ENCODE measurements around the gene FGF1.

The FGF1 gene

DNA sequence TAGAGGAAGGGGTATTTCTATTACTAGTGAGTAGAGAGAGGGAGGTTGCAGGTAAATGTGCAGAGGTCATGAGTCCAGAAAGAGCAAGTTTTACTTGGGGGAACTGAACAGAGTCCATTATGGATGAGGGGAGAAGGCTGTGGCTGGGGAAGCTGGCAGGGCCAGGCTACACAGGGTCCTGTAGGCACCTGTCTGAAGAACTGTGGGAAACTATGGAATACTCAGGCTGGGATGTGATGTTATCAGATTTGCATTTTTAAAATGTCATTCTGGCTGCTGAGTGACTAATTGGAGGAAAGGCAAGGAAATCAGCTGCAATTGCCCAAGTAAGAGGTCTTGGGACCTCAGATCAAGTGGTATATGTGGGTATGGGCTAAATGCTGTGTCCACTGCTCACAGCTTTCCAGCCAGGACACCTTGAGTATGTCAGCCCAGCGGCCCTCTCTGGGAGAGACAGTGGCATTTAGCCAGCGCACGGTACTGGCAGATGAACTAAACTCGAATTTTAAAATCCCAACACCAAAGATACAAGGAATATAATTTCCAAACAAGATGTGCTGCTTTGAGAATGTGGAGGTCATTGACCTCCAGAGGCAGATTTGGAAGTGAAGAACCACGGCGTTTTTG lies 49.1 kb downstream of the FGF1 start:
- Histone ChIP-seq H4K91ac (ENCODE audit: low read length) (no peak overlapping the region), H3K4ac (ENCODE audit: low read depth in 1 of 2, low read length in 2 of 2) (no peak overlapping the region), H3K23ac (ENCODE audit: low read length in 2 of 2) (no peak overlapping the region), H3K14ac (ENCODE audit: low read length in 2 of 2) (no peak overlapping the region), H3K4me1 (ENCODE audit: control insufficient read depth, insufficient read depth, low read depth, low read length) (no peaks in the 10 kb centered on the region), H3K36me3 (ENCODE audit: control insufficient read depth in 1 of 2, insufficient read depth in 2 of 2, low read depth in 1 of 2, low read length in 2 of 2) (no peaks in the 10 kb centered on the region), H2BK5ac (ENCODE audit: low read depth, low read length, poor library complexity, severe bottlenecking) (no peak overlapping the region), H3K4me2 (ENCODE audit: low read length, poor library complexity, severe bottlenecking) (no peak overlapping the region), H3K79me1 (replicated peaks; ENCODE audit: low read length, poor library complexity, severe bottlenecking) (no peaks in the 10 kb centered on the region), H3K4me3 (ENCODE audit: insufficient read depth in 1 of 2, low read depth in 1 of 2, low read length in 2 of 2) (no peak overlapping the region), H2BK120ac (ENCODE audit: low read depth, low read length) (no peak overlapping the region), H2AK5ac (ENCODE audit: low read length, severe bottlenecking) (no peak overlapping the region), H2BK12ac (ENCODE audit: low read length in 2 of 2) (no peak overlapping the region), H3K9ac (ENCODE audit: low read length) (no peak overlapping the region), H4K8ac (ENCODE audit: low read length) (no peak overlapping the region), H3K18ac (ENCODE audit: low read depth in 1 of 2, low read length in 2 of 2) (peak overlapping the region in 1 of 2 experiments; percentile 34), H2AFZ (ENCODE audit: low read depth, low read length) (no peak overlapping the region), H2BK15ac (ENCODE audit: low read depth, poor library complexity, severe bottlenecking) (no peak overlapping the region), H3K9me3 (ENCODE audit: control insufficient read depth, low read length) (no peaks in the 10 kb centered on the region), H3K27ac (ENCODE audit: low read length, poor library complexity, severe bottlenecking) (no peak overlapping the region), H3K27me3 (ENCODE audit: control insufficient read depth in 1 of 2, insufficient read depth in 1 of 2, low read length in 2 of 2) (no peaks in the 10 kb centered on the region)
- no peak for DNase-seq
- WGBS = 85% methylated on average over 3 of the region's 6 CpGs

DNA sequence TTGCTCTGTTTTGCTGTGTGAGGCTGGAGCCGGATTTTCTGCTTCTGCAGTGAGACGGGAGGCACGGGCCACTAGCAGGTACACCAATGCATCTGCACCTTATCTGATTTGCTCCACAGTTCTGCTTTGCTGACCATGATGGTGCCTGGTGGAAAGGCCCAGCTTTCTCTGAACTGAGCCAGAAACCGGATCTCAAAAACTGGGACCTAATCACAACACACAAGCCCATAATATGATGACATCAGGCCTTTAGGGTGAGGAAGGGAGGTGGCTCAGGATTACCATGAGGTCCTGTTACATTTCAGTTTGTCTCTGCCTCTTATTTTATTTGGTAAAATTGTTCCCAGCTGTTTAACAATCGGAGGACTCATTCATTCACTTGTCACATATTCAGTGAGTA lies 49.8 kb downstream of the FGF1 start:
- Histone ChIP-seq H3K14ac (ENCODE audit: low read length in 2 of 2) (no peak overlapping the region), H3K4me2 (ENCODE audit: low read length, poor library complexity, severe bottlenecking) (no peak overlapping the region), H2BK5ac (ENCODE audit: low read depth, low read length, poor library complexity, severe bottlenecking) (no peak overlapping the region), H2AK5ac (ENCODE audit: low read length, severe bottlenecking) (no peak overlapping the region), H3K4me3 (ENCODE audit: insufficient read depth in 1 of 2, low read depth in 1 of 2, low read length in 2 of 2) (no peak overlapping the region), H2BK15ac (ENCODE audit: low read depth, poor library complexity, severe bottlenecking) (no peak overlapping the region), H3K27me3 (ENCODE audit: control insufficient read depth in 1 of 2, insufficient read depth in 1 of 2, low read length in 2 of 2) (no peaks in the 10 kb centered on the region), H3K27ac (ENCODE audit: low read length, poor library complexity, severe bottlenecking) (no peak overlapping the region), H3K79me1 (replicated peaks; ENCODE audit: low read length, poor library complexity, severe bottlenecking) (no peaks in the 10 kb centered on the region), H3K9me3 (ENCODE audit: control insufficient read depth, low read length) (no peaks in the 10 kb centered on the region), H3K9ac (ENCODE audit: low read length) (no peak overlapping the region), H3K18ac (ENCODE audit: low read depth in 1 of 2, low read length in 2 of 2) (no peak overlapping the region), H4K91ac (ENCODE audit: low read length) (no peak overlapping the region), H2BK12ac (ENCODE audit: low read length in 2 of 2) (no peak overlapping the region), H3K23ac (ENCODE audit: low read length in 2 of 2) (no peak overlapping the region), H4K8ac (ENCODE audit: low read length) (no peak overlapping the region), H3K4ac (ENCODE audit: low read depth in 1 of 2, low read length in 2 of 2) (no peak overlapping the region), H3K36me3 (ENCODE audit: control insufficient read depth in 1 of 2, insufficient read depth in 2 of 2, low read depth in 1 of 2, low read length in 2 of 2) (no peaks in the 10 kb centered on the region), H2BK120ac (ENCODE audit: low read depth, low read length) (no peak overlapping the region), H2AFZ (ENCODE audit: low read depth, low read length) (no peak overlapping the region), H3K4me1 (ENCODE audit: control insufficient read depth, insufficient read depth, low read depth, low read length) (no peaks in the 10 kb centered on the region)
- 86% methylated on average over 3 of the region's 5 CpGs for WGBS
- DNase-seq = no peak

DNA sequence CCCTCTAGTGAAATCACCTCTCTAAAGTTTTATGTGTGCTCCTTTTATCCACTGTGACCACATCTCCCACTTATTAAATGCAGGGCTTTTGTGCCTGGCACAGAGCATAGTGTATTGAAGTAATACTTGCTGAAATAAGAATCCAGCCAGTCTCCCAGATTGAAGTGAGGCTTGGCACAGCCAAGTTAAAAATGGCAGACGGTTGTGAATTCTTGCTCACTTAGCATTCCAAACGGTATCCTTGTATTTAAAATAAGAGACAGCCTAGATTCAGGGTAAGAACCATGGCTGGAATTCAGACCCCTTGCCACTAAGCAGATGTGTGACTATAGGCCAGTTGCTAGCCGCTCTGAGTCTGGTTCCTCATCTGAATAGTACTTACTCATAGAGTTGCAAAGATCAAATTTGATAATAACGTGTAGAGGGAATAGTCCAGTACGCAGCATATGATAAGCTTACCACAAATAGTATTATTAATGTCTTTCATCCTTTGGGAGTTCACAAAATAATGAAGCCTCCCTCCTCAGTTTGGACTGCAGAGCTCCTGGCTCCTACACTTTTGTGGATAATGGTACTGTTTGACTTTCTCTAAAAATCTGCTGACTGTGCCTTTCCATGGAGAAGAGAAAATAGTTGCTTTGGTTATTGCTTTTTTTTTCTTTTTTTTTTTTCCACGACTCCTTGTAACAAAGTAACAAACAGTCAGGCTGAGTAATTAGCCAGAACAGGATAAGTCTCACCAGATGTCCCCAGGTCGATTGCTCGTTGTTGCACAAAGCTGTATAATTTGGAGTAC lies 51.5 kb downstream of the FGF1 start:
- Histone ChIP-seq H3K27me3 (ENCODE audit: control insufficient read depth in 1 of 2, insufficient read depth in 1 of 2, low read length in 2 of 2) (no peaks in the 10 kb centered on the region), H3K9me3 (ENCODE audit: control insufficient read depth, low read length) (no peaks in the 10 kb centered on the region), H2BK120ac (ENCODE audit: low read depth, low read length) (no peak overlapping the region), H3K4ac (ENCODE audit: low read depth in 1 of 2, low read length in 2 of 2) (no peak overlapping the region), H3K23ac (ENCODE audit: low read length in 2 of 2) (no peak overlapping the region), H3K4me1 (ENCODE audit: control insufficient read depth, insufficient read depth, low read depth, low read length) (no peaks in the 10 kb centered on the region), H3K4me2 (ENCODE audit: low read length, poor library complexity, severe bottlenecking) (no peak overlapping the region), H4K8ac (ENCODE audit: low read length) (no peak overlapping the region), H3K36me3 (ENCODE audit: control insufficient read depth in 1 of 2, insufficient read depth in 2 of 2, low read depth in 1 of 2, low read length in 2 of 2) (no peaks in the 10 kb centered on the region), H3K14ac (ENCODE audit: low read length in 2 of 2) (no peak overlapping the region), H2BK12ac (ENCODE audit: low read length in 2 of 2) (no peak overlapping the region), H2AK5ac (ENCODE audit: low read length, severe bottlenecking) (no peak overlapping the region), H3K79me1 (replicated peaks; ENCODE audit: low read length, poor library complexity, severe bottlenecking) (no peaks in the 10 kb centered on the region), H2BK5ac (ENCODE audit: low read depth, low read length, poor library complexity, severe bottlenecking) (no peak overlapping the region), H3K27ac (ENCODE audit: low read length, poor library complexity, severe bottlenecking) (no peak overlapping the region), H3K4me3 (ENCODE audit: insufficient read depth in 1 of 2, low read depth in 1 of 2, low read length in 2 of 2) (no peak overlapping the region), H3K9ac (ENCODE audit: low read length) (no peak overlapping the region), H2BK15ac (ENCODE audit: low read depth, poor library complexity, severe bottlenecking) (no peak overlapping the region), H3K18ac (ENCODE audit: low read depth in 1 of 2, low read length in 2 of 2) (no peak overlapping the region), H2AFZ (ENCODE audit: low read depth, low read length) (no peak overlapping the region), H4K91ac (ENCODE audit: low read length) (no peak overlapping the region)
- DNase-seq = no peak
- WGBS = 79% methylated on average over 3 of the region's 8 CpGs

DNA sequence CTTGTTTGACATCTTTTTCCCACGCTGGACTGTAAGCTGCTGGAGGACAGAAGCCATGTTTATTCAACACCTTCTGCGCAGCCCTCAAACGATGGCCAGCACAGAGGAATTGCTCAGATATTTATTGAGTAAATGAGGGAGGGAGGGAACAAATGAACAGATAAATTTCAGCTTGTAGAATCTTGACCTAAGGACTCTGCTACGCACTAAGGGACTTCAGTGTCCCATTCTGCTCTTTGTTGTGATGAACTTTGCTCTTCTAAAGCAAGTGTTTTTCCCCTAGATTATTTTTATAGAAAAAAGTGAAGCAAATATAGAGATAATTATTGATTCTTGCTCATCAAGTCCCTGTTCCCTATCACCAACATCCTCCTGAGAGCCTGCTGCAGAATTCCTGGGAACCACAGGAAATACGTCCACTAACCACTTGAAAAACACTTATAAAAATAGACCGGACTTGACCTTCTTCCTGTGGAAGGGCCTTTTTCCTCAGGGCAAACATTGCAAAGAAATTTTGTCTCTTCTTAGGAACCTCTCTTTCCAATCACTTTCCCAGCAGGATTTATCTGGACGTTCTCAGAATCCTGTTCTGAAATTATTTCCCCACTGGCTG lies 54.9 kb downstream of the FGF1 start:
- H3K9me3 ChIP-seq (ENCODE audit: control insufficient read depth, low read length) = no peaks in the 10 kb centered on the region
- WGBS = 45% methylated on average over 6 of the region's 7 CpGs
- no peak overlapping the region for H3K27ac ChIP-seq (ENCODE audit: low read length, poor library complexity, severe bottlenecking)
- no peak overlapping the region for H3K4me2 ChIP-seq (ENCODE audit: low read length, poor library complexity, severe bottlenecking)
- H2AFZ ChIP-seq (ENCODE audit: low read depth, low read length) = no peak overlapping the region
- no peaks in the 10 kb centered on the region for H3K4me1 ChIP-seq (ENCODE audit: control insufficient read depth, insufficient read depth, low read depth, low read length)
- no peak overlapping the region for H2BK12ac ChIP-seq (ENCODE audit: low read length in 2 of 2)
- no peak overlapping the region for H3K14ac ChIP-seq (ENCODE audit: low read length in 2 of 2)
- H4K91ac ChIP-seq (ENCODE audit: low read length) = no peak overlapping the region
- no peak overlapping the region for H2AK5ac ChIP-seq (ENCODE audit: low read length, severe bottlenecking)
- H2BK5ac ChIP-seq (ENCODE audit: low read depth, low read length, poor library complexity, severe bottlenecking) = no peak overlapping the region
- no peaks in the 10 kb centered on the region for H3K27me3 ChIP-seq (ENCODE audit: control insufficient read depth in 1 of 2, insufficient read depth in 1 of 2, low read length in 2 of 2)
- H3K4ac ChIP-seq (ENCODE audit: low read depth in 1 of 2, low read length in 2 of 2) = no peak overlapping the region
- no peak overlapping the region for H3K23ac ChIP-seq (ENCODE audit: low read length in 2 of 2)
- H2BK15ac ChIP-seq (ENCODE audit: low read depth, poor library complexity, severe bottlenecking) = no peak overlapping the region
- DNase-seq = peak; percentile 76
- no peak overlapping the region for H4K8ac ChIP-seq (ENCODE audit: low read length)
- no peak overlapping the region for H3K9ac ChIP-seq (ENCODE audit: low read length)
- H3K4me3 ChIP-seq (ENCODE audit: insufficient read depth in 1 of 2, low read depth in 1 of 2, low read length in 2 of 2) = no peak overlapping the region
- H3K18ac ChIP-seq (ENCODE audit: low read depth in 1 of 2, low read length in 2 of 2) = no peak overlapping the region
- H3K79me1 ChIP-seq (replicated peaks; ENCODE audit: low read length, poor library complexity, severe bottlenecking) = no peaks in the 10 kb centered on the region
- no peaks in the 10 kb centered on the region for H3K36me3 ChIP-seq (ENCODE audit: control insufficient read depth in 1 of 2, insufficient read depth in 2 of 2, low read depth in 1 of 2, low read length in 2 of 2)
- no peak overlapping the region for H2BK120ac ChIP-seq (ENCODE audit: low read depth, low read length)
